VCaP (cell line): Measurements from ENCODE around the gene FRMD4B.

ENCODE experiments used
- H3K27ac ChIP-seq: fragments of 450-650 bp; 2 replicates; pipeline ENCODE4 v1.5.1; 2017
- CTCF ChIP-seq: fragments of 450-650 bp; conservative IDR thresholded peaks from 2 replicates; pipeline ENCODE4 v1.5.1; 2017; ENCODE audit warnings: mild to moderate bottlenecking, moderate library complexity

Gene FRMD4B

GRCh38 chr3:69250014-69250413 is 135.9 kb downstream of the FRMD4B start:
- no peak for TF ChIP-seq CTCF
- no peak overlapping the region for H3K27ac ChIP-seq

GRCh38 chr3:69249001-69249400 is 136.9 kb downstream of the FRMD4B start:
- TF ChIP-seq CTCF = no peak
- H3K27ac ChIP-seq = no peak overlapping the region

GRCh38 chr3:69248436-69248835 is 137.5 kb downstream of the FRMD4B start:
- no peak overlapping the region for H3K27ac ChIP-seq

GRCh38 chr3:69246612-69247011 is 139.3 kb downstream of the FRMD4B start:
- TF ChIP-seq CTCF = no peak
- H3K27ac ChIP-seq = no peak overlapping the region

More at GRCh38 chr3:69248436-69248835, 137.5 kb downstream of the FRMD4B start:
- no peak for TF ChIP-seq CTCF

- H3K27ac ChIP-seq = no peak overlapping the region
- TF ChIP-seq CTCF = no peak
Measured at GRCh38 chr3:69244039-69244438, 141.8 kb downstream of the FRMD4B start.

- no peak for TF ChIP-seq CTCF
- no peak overlapping the region for H3K27ac ChIP-seq
Measured at GRCh38 chr3:69241769-69242168, 144.1 kb downstream of the FRMD4B start.

- no peak for TF ChIP-seq CTCF
- H3K27ac ChIP-seq = no peak overlapping the region
Measured at GRCh38 chr3:69240651-69241568, 145.0 kb downstream of the FRMD4B start.
